Measurements from ENCODE around the gene PIK3R1.

The PIK3R1 gene

GRCh38 chr5:68298479-68298878 is 82.9 kb downstream of the PIK3R1 start:
- DNase-seq (ENCODE audit: low read depth): no peak

DNA sequence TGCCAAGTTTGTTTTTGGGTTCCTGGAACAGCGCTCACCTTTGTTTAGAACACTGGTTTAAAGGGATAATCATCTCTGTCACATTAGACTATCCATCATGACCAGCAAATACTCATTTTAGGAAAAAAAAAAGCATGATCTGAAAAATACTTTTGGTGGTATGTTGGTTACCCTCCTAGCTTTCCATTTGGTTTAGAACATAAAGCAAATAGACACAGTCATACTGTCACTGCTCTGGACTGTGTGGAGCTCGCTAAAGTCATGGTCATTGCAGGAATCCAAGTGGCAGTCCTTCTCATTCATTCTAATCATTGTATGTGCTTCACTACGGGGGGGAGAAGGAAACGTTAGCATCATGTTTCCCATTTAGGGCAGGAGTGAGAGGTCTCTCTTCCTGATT is 83.5 kb downstream of the PIK3R1 start:
- DNase-seq (ENCODE audit: low read depth): no peak

DNA sequence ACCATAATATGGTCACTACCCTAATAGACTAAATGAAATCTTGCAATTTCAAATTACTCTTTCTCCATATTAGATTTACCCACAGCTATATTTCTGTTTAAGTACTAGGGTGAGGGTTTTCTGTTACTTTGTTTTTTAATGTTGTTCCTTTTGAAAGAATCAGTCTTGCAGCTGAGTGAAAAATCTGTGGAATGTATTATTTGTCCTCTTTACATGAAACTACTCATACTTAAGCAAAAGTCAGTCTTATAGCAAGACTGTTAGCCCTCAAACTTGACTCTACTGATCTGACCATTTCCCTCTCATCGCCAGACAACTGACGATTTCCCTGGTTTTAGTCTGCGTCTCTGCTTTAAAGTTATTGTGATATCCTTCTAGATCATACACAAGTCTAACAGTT is 84.0 kb downstream of the PIK3R1 start:
- DNase-seq (ENCODE audit: low read depth): no peak

DNA sequence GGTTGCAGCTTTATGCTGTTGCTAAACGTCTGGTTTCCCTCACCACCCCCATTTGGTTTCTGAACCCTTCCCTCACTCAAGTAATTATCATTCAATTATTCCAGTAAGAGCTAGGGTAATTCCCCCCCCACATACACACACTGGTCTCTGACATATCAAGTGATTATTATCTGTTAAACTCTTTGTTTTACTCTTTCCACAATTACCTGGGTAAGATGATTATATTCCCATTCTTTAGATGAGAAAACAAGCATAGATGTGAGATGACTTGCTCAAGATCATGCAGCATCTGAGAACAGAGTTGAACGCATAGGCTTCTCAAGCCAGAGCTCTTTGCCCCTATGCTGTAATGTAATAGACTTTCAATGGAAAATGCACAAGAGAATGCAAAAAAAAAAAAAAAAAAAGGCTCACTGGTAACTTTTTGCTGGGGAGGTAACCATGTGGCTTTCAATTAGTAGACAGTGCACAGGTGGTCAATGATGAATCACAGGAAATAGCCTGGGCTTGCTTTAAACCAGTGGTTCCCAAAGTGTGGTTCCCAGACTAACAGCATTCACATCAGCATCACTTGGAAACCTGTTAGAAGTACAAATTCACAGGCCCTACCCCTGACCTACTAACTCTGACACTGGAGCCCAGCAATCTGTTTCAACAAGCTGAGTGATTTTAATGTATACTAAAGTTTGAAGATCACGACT is 87.6 kb downstream of the PIK3R1 start:
- DNase-seq (ENCODE audit: low read depth): no peak

GRCh38 chr5:68303754-68304420 is 88.3 kb downstream of the PIK3R1 start:
- no peak for DNase-seq (ENCODE audit: low read depth)

- DNase-seq (ENCODE audit: low read depth): no peak
Observed at GRCh38 chr5:68304421-68305052, 89.0 kb downstream of the PIK3R1 start.

- no peak for DNase-seq (ENCODE audit: low read depth)
Observed at GRCh38 chr5:68305223-68305870, 89.8 kb downstream of the PIK3R1 start.

DNA sequence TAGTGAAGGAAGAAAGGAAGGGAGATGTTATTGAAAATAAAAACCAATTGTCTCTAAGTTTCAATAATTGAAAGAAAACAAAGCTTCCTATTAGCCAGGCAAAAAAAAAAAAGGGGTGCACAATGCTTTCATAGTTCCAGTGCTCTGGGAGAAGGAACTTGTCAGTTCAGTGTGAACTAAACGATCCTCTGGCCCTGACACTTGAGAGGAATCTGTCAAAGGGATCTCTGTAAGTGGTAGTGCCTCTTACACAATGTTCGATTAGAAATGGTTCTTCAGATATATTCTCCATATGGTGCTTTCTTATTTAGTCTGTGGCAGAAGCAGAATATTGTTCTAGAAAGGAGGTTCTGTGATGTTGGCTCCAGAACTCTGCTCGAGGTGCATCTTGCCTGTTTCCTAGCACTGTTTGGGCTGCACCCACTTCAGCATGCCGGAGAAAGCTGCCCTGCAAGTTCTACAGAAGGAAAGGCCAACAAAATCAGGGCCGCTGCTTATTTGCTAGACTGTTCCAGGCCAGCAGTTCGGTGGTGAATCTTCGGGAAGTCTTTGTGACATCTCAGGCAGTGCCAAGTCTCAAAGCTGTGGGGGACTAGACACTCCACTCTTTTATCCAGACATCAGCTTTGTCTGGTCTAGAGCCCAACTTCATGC is 90.9 kb downstream of the PIK3R1 start:
- no peak for DNase-seq (ENCODE audit: low read depth)

GRCh38 chr5:68313336-68313735 is 97.8 kb downstream of the PIK3R1 start:
- no peak for DNase-seq (ENCODE audit: low read depth)

DNA sequence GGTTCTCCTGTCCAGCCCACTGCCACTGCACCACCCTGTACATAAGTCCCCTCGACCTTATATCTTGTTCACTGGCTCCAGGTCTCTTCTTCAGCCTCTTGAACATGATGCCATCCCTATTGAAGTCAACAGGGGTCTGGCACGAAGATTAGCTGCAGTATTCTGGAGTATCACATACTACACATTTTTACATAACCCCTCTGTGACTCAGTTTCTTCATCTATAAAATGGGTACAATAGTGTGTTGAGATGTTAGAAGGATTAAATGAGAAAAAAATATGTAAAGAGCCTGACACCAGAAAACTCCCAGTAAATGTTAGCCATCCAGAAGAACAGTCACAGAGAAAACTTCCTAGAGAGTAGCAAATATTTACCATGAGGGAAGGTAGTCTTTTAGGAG is 98.9 kb downstream of the PIK3R1 start:
- no peak for DNase-seq (ENCODE audit: low read depth)

- DNase-seq (ENCODE audit: low read depth): no peak
Observed at GRCh38 chr5:68315679-68316271, 100.2 kb downstream of the PIK3R1 start.

DNA sequence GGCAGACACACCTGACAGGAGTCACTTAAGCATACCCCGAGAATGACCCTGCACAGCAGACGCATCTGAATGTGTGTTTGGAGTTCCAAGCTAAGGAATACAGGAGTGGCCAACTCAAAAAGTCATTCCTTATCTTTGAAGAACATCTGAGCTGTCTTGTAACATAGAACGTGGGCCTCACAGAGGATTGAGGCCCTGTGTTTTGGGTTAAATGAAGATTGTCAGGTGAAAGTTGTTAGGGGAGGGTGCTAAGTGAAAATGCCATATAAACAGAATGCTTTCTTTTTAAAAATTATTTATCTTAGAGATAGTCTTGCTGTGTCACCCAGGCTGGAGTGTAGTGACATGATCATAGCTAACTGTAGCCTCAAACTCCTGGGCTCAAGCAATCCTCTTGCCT is 100.9 kb downstream of the PIK3R1 start:
- DNase-seq (ENCODE audit: low read depth): no peak

DNA sequence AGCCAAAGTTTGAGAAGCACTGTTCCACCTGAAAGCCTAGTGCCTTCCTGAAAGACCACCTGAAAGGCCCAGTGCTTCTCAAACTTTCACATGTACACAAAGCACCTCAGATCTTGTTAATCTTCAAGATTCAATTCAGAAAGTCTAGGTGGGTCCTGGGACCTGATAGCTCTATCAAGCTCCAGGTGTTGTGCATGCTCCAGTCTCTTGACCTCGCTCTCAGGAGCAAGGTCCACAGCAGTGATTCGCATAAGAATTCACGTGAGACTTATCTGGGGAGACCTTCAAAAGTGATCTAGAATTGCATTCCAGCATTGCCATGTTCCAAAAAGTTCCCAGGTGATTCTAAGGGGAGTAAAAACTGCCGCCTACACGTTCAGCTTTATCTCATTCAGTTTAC is 102.1 kb downstream of the PIK3R1 start:
- no peak for DNase-seq (ENCODE audit: low read depth)

GRCh38 chr5:68318955-68319705 is 103.6 kb downstream of the PIK3R1 start:
- no peak for DNase-seq (ENCODE audit: low read depth)

- no peak for DNase-seq (ENCODE audit: low read depth)
Observed at GRCh38 chr5:68319706-68320412, 104.3 kb downstream of the PIK3R1 start.

DNA sequence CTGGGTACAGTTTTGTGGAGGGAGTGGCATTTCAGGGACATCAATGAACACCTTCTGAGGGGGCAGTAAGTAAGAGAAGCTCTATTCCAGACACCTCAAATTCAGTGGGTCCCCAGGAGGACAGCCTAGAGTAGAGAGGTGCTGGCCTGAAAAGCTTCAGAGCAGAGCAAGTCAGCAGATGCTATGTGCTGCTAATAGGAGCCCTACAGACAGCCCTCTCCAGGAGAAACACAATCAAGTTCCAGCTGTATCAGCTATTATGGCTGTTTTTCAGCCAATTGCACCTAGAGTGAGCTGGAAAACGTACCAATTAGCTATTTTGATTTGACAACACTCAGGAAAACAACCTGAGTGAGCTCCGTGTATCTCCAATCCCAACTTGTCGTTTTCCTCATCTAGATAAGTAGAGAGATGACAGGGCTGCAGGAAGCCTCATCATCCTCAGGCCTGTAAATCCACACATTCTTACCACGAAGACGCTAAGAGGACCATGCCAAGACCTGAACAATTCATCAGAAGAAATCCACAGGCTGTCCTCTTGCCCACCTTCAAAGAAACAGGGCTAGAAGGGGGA is 104.9 kb downstream of the PIK3R1 start:
- no peak for DNase-seq (ENCODE audit: low read depth)

GRCh38 chr5:68325065-68325580 is 109.6 kb downstream of the PIK3R1 start:
- DNase-seq (ENCODE audit: low read depth): no peak

DNA sequence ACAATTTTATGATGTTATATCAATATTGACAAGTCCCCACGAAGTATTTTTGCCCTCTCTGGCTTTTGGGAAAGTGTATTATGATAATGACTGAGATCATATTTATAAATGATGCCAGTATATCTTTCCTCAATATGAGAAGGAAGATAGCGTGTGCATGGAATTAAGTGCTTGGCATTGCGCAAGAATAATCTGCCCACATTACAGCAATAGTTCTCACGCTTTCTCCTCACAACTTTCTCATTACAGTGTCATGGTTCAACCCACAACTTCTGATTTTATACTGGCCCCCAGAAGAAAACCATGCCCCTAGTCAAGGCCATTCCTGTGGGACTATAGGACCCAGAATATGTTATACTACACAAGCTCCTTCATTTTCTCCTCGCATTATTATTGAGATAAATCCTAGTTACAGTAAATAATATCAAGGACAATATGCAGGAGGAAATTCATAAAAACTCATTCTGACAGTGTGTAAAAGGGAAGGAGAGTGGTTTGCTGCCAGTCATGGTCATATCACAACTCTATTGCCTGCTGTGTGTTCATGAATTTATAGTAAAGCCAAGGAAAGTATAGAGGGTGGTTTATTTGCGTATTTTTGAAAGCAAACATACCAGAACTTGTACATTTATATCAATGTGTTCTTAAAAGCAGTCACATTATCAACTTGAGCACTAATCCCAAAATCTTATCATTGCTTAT is 114.1 kb downstream of the PIK3R1 start:
- DNase-seq (ENCODE audit: low read depth): no peak

- no peak for DNase-seq (ENCODE audit: low read depth)
Observed at GRCh38 chr5:68330574-68330973, 115.0 kb downstream of the PIK3R1 start.
